Measurements from ENCODE around the gene CRAMP1.
"Not testable (repeated sequence)": the region's sequence is repeated elsewhere in the genome, so short reads cannot be mapped to it uniquely, and the experiment has no call there.

The CRAMP1 gene

DNA sequence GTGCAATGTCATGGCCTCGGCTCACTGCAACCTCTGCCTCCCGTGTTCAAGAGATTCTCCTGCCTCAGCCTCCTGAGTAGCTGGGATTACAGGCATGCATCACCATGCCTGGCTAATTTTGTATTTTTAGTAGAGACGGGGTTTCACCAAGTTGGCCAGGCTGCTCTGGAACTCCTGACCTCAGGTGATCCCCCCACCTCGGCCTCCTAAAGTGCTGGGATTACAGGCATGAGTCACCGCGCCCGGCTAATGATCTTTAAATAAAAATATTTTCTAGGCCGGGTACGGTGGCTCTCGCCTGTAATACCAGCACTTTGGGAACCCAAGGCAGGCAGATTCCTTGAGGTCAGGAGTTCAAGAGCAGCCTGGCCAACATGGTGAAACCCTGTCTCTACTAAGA is 106.1 kb downstream of the CRAMP1 start:
- not testable (repeated sequence) for DNase-seq

DNA sequence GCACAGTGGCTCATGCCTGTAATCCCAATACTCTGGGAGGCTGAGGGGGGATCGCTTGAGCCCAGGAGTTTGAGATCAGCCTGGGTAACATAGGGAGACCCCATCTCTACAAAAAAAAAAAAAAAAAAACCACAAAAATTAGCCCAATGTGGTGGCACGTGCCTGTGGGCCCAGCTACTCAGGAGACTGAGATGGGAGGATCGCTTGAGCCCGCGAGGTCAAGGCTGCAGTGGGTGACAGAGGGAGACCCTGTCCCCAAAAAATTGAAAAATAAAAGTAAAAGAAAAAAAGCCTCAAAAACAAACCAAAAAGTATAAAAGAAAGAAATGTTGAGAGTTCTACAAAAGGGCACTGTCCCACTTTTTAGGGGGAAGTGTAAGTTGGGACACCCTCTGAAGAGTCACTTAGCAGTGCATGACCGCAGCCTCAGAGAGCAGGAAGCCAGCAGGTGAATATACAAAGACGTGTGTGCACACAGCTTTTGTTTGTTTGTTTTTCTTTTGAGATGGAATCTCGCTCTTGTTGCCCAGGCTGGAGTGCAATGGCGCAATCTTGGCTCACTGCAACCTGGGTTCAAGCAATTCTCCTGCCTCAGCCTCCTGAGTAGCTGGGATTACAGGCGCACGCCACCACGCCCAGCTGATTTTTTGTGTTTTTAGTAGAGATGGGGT is 107.5 kb downstream of the CRAMP1 start:
- DNase-seq = not testable (repeated sequence)

DNA sequence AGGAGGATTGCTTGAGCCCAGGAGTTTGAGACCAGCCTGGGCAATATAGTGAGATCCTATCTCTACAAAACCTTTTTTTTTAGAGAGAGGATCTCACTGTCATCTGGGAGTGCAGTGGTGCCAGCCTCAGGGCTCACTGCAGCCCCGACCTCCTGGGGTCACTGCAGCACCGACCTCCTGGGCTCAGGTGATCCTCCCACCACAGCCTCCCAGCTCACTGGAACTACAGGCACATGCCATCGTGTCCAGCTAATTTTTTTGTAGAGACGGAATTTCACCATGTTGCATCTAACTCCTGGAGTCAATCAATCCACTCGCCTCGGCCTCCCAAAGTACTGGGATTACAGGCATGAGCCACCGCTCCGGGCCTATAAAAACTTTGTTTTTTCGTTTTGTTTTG is 109.2 kb downstream of the CRAMP1 start:
- DNase-seq = no peak

DNA sequence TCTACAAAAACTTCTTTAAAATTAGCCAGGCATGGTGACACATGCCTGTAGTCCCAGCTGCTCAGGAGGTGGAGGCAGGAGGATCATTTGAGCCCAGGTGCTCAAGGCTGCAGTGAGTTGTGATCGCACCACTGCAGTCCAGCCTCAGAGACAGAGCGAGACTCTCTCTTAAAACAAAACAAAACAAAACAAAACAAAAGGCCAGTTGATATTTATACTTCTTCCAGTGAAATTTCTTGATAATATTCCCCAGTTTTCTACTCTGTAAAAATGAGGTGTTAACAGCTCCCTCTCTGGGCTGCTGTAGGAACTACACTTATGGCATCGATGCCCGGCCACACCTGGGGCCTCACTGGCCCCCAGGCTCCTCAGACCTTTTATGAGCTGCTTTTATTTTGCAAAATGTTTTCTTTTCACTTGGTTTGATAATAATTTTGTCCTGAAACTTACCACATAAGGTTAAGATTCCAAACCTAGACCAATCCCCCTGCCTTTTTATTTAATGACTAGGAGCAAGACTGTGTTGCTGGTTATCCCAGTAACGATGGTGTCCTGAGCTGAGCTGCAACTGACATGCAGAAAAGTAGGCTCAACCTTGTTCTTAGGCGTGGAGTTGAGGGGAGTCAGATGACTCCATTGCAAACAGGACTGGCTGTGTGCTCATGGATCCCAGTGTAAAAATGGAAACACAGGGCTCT is 111.4 kb downstream of the CRAMP1 start:
- peak; percentile 42 for DNase-seq

DNA sequence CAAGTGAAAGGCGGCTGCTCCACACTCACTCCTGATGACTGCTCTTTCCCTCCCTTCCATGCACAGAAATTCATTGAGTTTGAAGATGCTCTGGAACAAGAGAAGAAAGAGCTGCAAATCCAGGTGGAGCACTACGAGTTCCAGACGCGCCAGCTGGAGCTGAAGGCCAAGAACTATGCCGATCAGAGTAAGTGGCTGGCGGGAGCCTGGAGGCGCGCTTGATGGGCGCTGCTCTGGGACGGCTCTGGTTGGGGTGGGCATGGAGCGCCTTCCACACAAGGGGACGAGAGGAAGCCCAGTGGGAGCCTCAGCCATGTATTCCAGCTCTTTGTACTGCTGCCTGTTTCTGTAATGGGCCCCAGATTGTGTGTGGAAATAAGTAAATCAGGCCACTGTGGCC is 112.3 kb downstream of the CRAMP1 start:
- no peak for DNase-seq

DNA sequence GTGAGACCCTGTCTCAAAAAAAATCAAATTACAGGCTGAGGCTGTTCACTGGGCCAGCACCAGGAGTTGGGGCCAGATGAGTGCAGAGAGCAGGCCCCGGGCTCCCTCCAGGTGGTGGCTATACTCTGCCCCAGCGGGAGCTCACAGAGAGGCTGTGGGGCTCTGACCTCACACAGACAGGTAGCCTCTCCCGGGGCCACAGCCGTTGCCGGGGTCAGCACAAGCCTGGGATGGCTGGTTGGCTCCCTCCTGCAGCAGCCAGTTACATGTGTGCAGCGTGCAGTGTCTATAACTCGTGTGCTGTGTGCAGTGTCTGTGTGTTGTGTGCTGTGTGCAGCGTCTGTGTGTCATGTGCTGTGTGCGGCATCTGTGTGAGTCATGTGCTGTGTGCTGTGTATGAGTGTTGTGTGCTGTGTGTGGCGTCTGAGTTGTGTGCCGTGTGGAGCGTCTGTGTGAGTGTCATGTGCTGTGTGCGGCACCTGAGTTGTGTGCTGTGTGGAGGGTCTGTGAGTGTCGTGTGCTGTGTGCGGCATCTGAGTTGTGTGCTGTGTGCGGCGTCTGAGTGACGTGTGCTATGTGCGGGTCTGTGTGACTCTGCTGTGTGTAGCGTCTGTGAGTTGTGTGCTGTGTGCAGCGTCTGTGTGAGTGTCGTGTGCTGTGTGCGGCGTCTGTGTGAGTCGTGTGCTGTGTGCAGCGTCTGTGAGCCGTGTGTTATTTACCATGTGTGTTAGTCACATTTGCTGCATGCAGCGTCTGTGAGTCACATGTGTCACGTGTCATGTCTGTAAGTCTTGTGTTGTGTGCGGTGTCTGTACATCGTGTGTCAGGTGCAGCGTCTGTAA is 114.7 kb downstream of the CRAMP1 start:
- DNase-seq = no peak
